IPS-18c (cell line): ENCODE data around the gene KRT75.

Experiments used
- H3K4me3 ChIP-seq: 2 replicates; pipeline ENCODE4 v1.7.0; 2013; ENCODE audit warnings: low read depth, mild to moderate bottlenecking, low read length, moderate library complexity; ENCODE audit not compliant: insufficient read depth
- H3K9me3 ChIP-seq: one replicate; pipeline ENCODE4 v1.6.1; 2013; ENCODE audit warnings: mild to moderate bottlenecking, low read length, moderate library complexity; ENCODE audit not compliant: control insufficient read depth, insufficient read depth

Gene KRT75

GRCh38 chr12:52443966-52444365 is 9.8 kb upstream of the KRT75 start:
- Histone ChIP-seq H3K4me3 (no peak overlapping the region), H3K9me3 (peaks cover 2% of the 10 kb centered on the region)

- Histone ChIP-seq H3K9me3 (no peaks in the 10 kb centered on the region), H3K4me3 (no peak overlapping the region)
Measured at GRCh38 chr12:52442600-52443061, 8.5 kb upstream of the KRT75 start.

- Histone ChIP-seq H3K9me3 (no peaks in the 10 kb centered on the region), H3K4me3 (no peak overlapping the region)
Measured at GRCh38 chr12:52441320-52441911, 7.2 kb upstream of the KRT75 start.

- H3K4me3 ChIP-seq = no peak overlapping the region
- no peaks in the 10 kb centered on the region for H3K9me3 ChIP-seq
Measured at GRCh38 chr12:52440821-52441319, 6.7 kb upstream of the KRT75 start.

GRCh38 chr12:52439845-52440244 is 5.7 kb upstream of the KRT75 start:
- H3K4me3 ChIP-seq = no peak overlapping the region
- H3K9me3 ChIP-seq = no peaks in the 10 kb centered on the region

GRCh38 chr12:52439420-52439819 is 5.2 kb upstream of the KRT75 start:
- Histone ChIP-seq H3K9me3 (no peaks in the 10 kb centered on the region), H3K4me3 (no peak overlapping the region)

GRCh38 chr12:52438305-52439301 is 4.4 kb upstream of the KRT75 start:
- Histone ChIP-seq H3K4me3 (no peak overlapping the region), H3K9me3 (no peaks in the 10 kb centered on the region)

- Histone ChIP-seq H3K9me3 (no peaks in the 10 kb centered on the region), H3K4me3 (no peak overlapping the region)
Measured at GRCh38 chr12:52437508-52437907, 3.3 kb upstream of the KRT75 start.

- no peak overlapping the region for H3K4me3 ChIP-seq
- H3K9me3 ChIP-seq = no peaks in the 10 kb centered on the region
Measured at GRCh38 chr12:52436828-52437474, 2.8 kb upstream of the KRT75 start.

GRCh38 chr12:52436000-52436827 is 2.0 kb upstream of the KRT75 start:
- Histone ChIP-seq H3K9me3 (no peaks in the 10 kb centered on the region), H3K4me3 (no peak overlapping the region)

GRCh38 chr12:52435659-52435999 is 1.5 kb upstream of the KRT75 start:
- Histone ChIP-seq H3K9me3 (no peaks in the 10 kb centered on the region), H3K4me3 (no peak overlapping the region)

GRCh38 chr12:52434760-52435530 is 774 bp upstream of the KRT75 start:
- H3K9me3 ChIP-seq = no peaks in the 10 kb centered on the region
- no peak overlapping the region for H3K4me3 ChIP-seq

- no peak overlapping the region for H3K4me3 ChIP-seq
- H3K9me3 ChIP-seq = no peaks in the 10 kb centered on the region
Measured at GRCh38 chr12:52433501-52434080, 580 bp downstream of the KRT75 start.

- Histone ChIP-seq H3K4me3 (no peak overlapping the region), H3K9me3 (no peaks in the 10 kb centered on the region)
Measured at GRCh38 chr12:52432559-52433207, 1.5 kb downstream of the KRT75 start.

- peaks cover 2% of the 10 kb centered on the region for H3K9me3 ChIP-seq
- H3K4me3 ChIP-seq = no peak overlapping the region
Measured at GRCh38 chr12:52428121-52428520, 6.0 kb downstream of the KRT75 start.

- peaks cover 2% of the 10 kb centered on the region for H3K9me3 ChIP-seq
- H3K4me3 ChIP-seq = no peak overlapping the region
Measured at GRCh38 chr12:52427083-52427482, 7.1 kb downstream of the KRT75 start.
